Esophagus muscularis mucosa (tissue), 4 donors: Measurements from ENCODE around the gene ADAMTS9. TPM values are rescaled to one million over a fixed set of nuclear protein-coding genes. Genes with fewer than 3 reads are reported as not detected.

Experiments
- DNase-seq: peaks from one replicate; pipeline ENCODE4 v3.0.0-alpha.2; 2017; ENCODE audit errors: extremely low spot score
- H3K27ac ChIP-seq, 4 donors: fragments of 200-600 bp; sonication (generic); replicated peaks in 1 of 4; 1 replicate in 3 of 4; 2 replicates in 1 of 4; pipeline ENCODE4 v1.5.1; 2016 to 2019; ENCODE audit warnings: mild to moderate bottlenecking in 1 of 4
- H3K27me3 ChIP-seq, 4 donors: fragments of 200-600 bp; sonication (generic); one replicate each; pipeline versions ENCODE4 v1.5.1 to v1.6.0; 2016 to 2019
- H3K36me3 ChIP-seq, 4 donors: fragments of 200-600 bp; sonication (generic); one replicate each; pipeline ENCODE4 v1.5.1; 2016 to 2019
- H3K4me1 ChIP-seq, 4 donors: fragments of 200-600 bp; sonication (generic); one replicate each; pipeline ENCODE4 v1.5.1; 2016 to 2019
- H3K4me3 ChIP-seq, 4 donors: fragments of 200-600 bp; sonication (generic); 1 replicate in 2 of 4; 2 replicates in 2 of 4; pipeline ENCODE4 v1.5.1; 2016 to 2019; ENCODE audit warnings: mild to moderate bottlenecking in 4 of 4, moderate library complexity in 1 of 4
- H3K9me3 ChIP-seq, 4 donors: fragments of 200-600 bp; sonication (generic); 1 replicate in 3 of 4; 2 replicates in 1 of 4; pipeline ENCODE4 v1.5.1; 2016 to 2019
- EP300 ChIP-seq: sonication (generic); formaldehyde crosslinking; IDR thresholded peaks from one replicate; pipeline ENCODE4 v1.6.1; 2017; ENCODE audit warnings: antibody characterized with exemption
- POLR2A ChIP-seq: fragments of 450-650 bp; IDR thresholded peaks from one replicate; pipeline ENCODE4 v1.6.1; 2017; ENCODE audit warnings: antibody characterized with exemption, moderate library complexity, mild to moderate bottlenecking, low read depth
- POLR2AphosphoS5 ChIP-seq, 2 donors: sonication (generic); formaldehyde crosslinking; IDR thresholded peaks; one replicate each; pipeline ENCODE4 v1.6.1; 2017; ENCODE audit warnings: antibody characterized with exemption in 2 of 2
- WGBS: methylation state at CpG from one replicate; pipeline ENCODE4 v1.1.5; 2018; 5-methylcytosine and 5-hydroxymethylcytosine counted together
- intact Hi-C: fragments of 100-400 bp; cut with DNase I; formaldehyde crosslinking; loops from one replicate; pipeline ENCODE4 v1.15.1; 2023
- total RNA-seq, 4 donors: library from RNA; depleted of rRNA; stranded (reverse); fragments of >200 nt; gene quantifications; one replicate each; pipeline versions ENCODE4 v1.1.0 to v1.2.1, GENCODE V29; 2016
- TF ChIP-seq, protein P1 (sequence below), 3 experiments: fragments of 200-600 bp in 2 of 3; fragments of 450-650 bp in 1 of 3; sonication (generic) in 2 of 3; IDR thresholded peaks; one replicate each; pipeline ENCODE4 v1.5.1; 2017 to 2019; ENCODE audit warnings: antibody characterized with exemption in 3 of 3, mild to moderate bottlenecking in 2 of 3, moderate library complexity in 1 of 3

ADAMTS9 gene
- total RNA-seq, 4 donors from 2014 or later = 45.3 to 142 (median 56.6) TPM

DNA sequence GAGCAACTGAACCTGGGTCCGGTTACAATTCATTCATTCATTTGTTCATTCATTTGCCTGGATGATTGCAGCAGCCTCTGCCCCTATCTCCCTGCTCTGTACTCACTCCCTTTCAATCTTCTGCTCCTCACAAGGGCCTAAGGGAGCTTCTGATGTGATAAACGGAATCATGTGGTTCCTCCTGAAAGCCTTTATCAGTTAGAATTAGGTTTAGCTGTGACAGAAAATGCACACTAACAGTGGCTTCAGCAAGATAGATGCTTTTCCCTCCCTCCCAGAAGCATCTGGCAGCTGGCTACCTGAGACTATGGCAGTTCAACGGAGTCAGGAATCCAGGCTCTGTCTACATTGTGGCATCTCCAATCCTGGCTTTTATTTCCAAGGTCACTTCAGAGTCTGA lies 196.0 kb downstream of the ADAMTS9 start:
- no peaks in the 10 kb centered on the region for H3K36me3 ChIP-seq
- no peaks in the 10 kb centered on the region for H3K9me3 ChIP-seq
- no peak overlapping the region for H3K4me3 ChIP-seq
- intact Hi-C loops = no loop called here
- H3K27me3 ChIP-seq = no peaks in the 10 kb centered on the region
- no peak overlapping the region for H3K27ac ChIP-seq
- DNase-seq = no peak
- TF ChIP-seq POLR2AphosphoS5 (IDR thresholded peaks at IDR 0.05) = no peak
- TF ChIP-seq, protein P1, sequence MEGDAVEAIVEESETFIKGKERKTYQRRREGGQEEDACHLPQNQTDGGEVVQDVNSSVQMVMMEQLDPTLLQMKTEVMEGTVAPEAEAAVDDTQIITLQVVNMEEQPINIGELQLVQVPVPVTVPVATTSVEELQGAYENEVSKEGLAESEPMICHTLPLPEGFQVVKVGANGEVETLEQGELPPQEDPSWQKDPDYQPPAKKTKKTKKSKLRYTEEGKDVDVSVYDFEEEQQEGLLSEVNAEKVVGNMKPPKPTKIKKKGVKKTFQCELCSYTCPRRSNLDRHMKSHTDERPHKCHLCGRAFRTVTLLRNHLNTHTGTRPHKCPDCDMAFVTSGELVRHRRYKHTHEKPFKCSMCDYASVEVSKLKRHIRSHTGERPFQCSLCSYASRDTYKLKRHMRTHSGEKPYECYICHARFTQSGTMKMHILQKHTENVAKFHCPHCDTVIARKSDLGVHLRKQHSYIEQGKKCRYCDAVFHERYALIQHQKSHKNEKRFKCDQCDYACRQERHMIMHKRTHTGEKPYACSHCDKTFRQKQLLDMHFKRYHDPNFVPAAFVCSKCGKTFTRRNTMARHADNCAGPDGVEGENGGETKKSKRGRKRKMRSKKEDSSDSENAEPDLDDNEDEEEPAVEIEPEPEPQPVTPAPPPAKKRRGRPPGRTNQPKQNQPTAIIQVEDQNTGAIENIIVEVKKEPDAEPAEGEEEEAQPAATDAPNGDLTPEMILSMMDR (IDR thresholded peaks at IDR 0.05) = no peak
- no peak for TF ChIP-seq POLR2A
- H3K4me1 ChIP-seq = peaks cover 4 to 26% (median 23%) of the 10 kb centered on the region in 4 donors
- 83% methylated on average over 3 of the region's 3 CpGs for WGBS

DNA sequence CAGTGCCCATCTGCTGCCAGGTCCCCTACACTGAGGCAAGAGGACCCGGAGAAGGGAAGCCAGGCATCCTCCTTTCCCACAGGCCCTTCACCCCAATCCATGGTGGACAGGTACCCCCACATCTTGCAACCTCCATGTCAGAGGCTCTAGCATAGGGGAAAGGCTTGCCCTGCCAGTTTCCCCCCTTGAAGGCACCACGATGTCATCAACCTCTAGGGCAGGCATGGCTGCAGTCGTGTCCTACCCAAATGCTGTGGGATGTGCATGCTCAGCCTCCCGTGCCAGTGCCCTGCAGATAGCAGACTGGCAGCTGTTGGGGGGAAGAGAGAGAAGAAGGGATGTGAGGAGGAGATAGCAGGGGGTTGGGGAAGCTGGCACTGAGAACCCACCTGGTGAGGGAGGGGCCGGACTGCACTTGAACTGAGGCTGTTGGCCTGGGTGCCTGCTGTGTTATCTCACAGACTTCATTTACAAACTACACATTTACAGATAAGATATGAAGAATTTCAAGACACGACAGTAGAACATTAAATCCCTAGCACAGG lies 197.5 kb downstream of the ADAMTS9 start:
- TF ChIP-seq POLR2AphosphoS5 (IDR thresholded peaks at IDR 0.05) (no peak), POLR2A (no peak), EP300 (no peak)
- TF ChIP-seq, protein P1 (IDR thresholded peaks at IDR 0.05) = no peak
- Histone ChIP-seq H3K4me1 (peaks cover 4 to 28% (median 21%) of the 10 kb centered on the region in 4 donors), H3K36me3 (no peaks in the 10 kb centered on the region), H3K4me3 (no peak overlapping the region), H3K27ac (no peak overlapping the region), H3K27me3 (no peaks in the 10 kb centered on the region), H3K9me3 (no peaks in the 10 kb centered on the region)
- DNase-seq = no peak
- WGBS = 91% methylated on average over 6 of the region's 6 CpGs
- intact Hi-C loops = no loop called here

DNA sequence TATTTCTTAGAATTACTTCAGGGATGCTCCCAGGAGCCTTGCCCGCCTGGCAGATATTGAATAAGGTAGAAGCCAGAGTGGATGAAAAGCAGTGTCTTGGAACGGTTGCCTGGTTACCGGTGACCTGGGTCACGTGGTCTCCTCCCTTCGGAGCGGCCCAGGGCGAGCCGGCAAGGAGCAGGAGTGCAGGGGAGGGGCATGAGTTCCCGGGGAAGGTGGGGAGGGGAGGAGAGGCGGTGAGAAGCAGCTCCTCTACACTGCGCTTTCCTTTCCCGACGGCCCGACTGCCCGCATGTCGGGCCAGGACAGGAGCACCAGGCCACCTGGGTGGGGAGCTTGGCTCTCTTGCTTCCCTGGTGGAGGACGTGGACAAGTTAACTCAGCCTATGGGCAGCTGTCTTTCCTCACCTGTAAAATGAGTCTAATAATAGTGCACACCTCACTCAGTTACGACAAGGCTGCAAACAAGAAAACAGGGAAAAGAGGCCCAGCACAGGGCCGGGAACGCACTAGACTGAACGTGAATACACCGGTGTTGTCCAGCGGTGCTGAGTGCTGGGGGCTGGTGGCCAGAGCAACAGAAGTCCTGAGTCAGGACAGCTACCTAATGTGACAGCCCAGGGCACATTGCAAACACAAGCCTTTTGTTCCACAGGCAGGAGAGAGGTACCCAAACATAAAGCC lies 198.3 kb downstream of the ADAMTS9 start:
- Histone ChIP-seq H3K9me3 (no peaks in the 10 kb centered on the region), H3K27me3 (no peaks in the 10 kb centered on the region), H3K36me3 (no peaks in the 10 kb centered on the region), H3K27ac (no peak overlapping the region), H3K4me1 (peaks cover 4 to 22% (median 16%) of the 10 kb centered on the region in 4 donors), H3K4me3 (peak overlapping the region; percentile 16 to 27 (median 22))
- DNase-seq = no peak
- intact Hi-C loops = loop anchor here (5.0 to 10.0 kb wide), 3 partner anchors 92 to 305 kb away; no protein-coding TSS in a partner anchor
- TF ChIP-seq POLR2A (no peak), EP300 (no peak), POLR2AphosphoS5 (IDR thresholded peaks at IDR 0.05) (no peak)
- TF ChIP-seq, protein P1 (IDR thresholded peaks at IDR 0.05) = no peak
- 32% methylated on average over 23 of the region's 23 CpGs for WGBS

DNA sequence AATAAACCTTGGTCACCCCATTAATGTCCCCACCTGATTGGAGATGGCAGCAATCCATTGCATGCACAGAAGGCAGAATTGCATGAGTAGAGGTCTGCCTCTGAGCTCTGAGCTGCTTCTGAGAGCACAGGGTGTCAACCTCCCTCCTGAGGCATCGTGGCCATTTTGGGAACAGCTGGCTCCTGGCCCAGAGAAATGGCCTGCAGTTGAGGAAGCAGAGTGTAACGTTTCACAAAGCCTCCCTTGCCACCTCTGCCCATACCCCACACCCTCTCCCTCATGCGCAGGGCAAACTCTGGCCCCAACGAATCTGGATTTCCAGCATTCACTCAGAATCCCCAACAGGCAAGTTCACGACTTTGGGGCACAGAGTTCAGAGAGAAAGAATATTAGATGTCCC lies 198.9 kb downstream of the ADAMTS9 start:
- WGBS = 31% methylated on average over 5 of the region's 5 CpGs
- no peak for DNase-seq
- Histone ChIP-seq H3K4me3 (peak overlapping the region in 3 of 4 donors; percentile 16 to 27 (median 26)), H3K27ac (no peak overlapping the region), H3K27me3 (no peaks in the 10 kb centered on the region), H3K36me3 (no peaks in the 10 kb centered on the region), H3K4me1 (peaks cover 4 to 21% (median 15%) of the 10 kb centered on the region in 4 donors), H3K9me3 (no peaks in the 10 kb centered on the region)
- TF ChIP-seq EP300 (no peak), POLR2A (no peak), POLR2AphosphoS5 (IDR thresholded peaks at IDR 0.05) (no peak)
- TF ChIP-seq, protein P1 (IDR thresholded peaks at IDR 0.05) = no peak
- intact Hi-C loops = loop anchor here (5.0 to 10.0 kb wide), 3 partner anchors 92 to 304 kb away; no protein-coding TSS in a partner anchor
